K562 (cell line): Measurements from ENCODE around the gene GPC2. TPM values are rescaled to one million over a fixed set of nuclear protein-coding genes. Genes with fewer than 3 reads are reported as not detected.

Source experiments
- AFF1 ChIP-seq, 2 experiments: fragments of 450-650 bp; IDR thresholded peaks; 2 replicates each; pipeline ENCODE4 v1.6.1; 2018; ENCODE audit warnings: mild to moderate bottlenecking in 2 of 2, low read depth in 1 of 2; ENCODE audit not compliant: partially characterized antibody in 2 of 2
- CBX8 ChIP-seq: fragments of 200-600 bp; sonication (generic); IDR thresholded peaks from 2 replicates; pipeline ENCODE4 v1.6.1; 2012; ENCODE audit warnings: borderline replicate concordance, mixed run types, low read depth, mild to moderate bottlenecking, moderate library complexity, mixed read lengths, low read length, control low read depth, inconsistent platforms; ENCODE audit not compliant: poor library complexity, severe bottlenecking; ENCODE audit errors: extremely low read depth
- GABPB2 ChIP-seq: fragments of 250-450 bp; sonication (Bioruptor Pico); conservative IDR thresholded peaks from 2 replicates; pipeline ENCODE4 v1.5.1; 2021; ENCODE audit warnings: mild to moderate bottlenecking
- JUN ChIP-seq, 2 experiments: sonication (generic) in 1 of 2; formaldehyde crosslinking in 1 of 2; IDR thresholded peaks; 2 replicates each; pipeline versions ENCODE4 v1.6.1 to v1.8.0; 2012 to 2022; ENCODE audit warnings: borderline replicate concordance in 2 of 2, mild to moderate bottlenecking in 2 of 2, improper control_type of control experiment in 1 of 2, low read depth in 1 of 2, low read length in 1 of 2, missing genetic modification reagents in 1 of 2
- POLR2A ChIP-seq: fragments of 450-650 bp; conservative IDR thresholded peaks from 2 replicates; pipeline ENCODE4 v1.6.1; 2016
- RBFOX2 ChIP-seq: fragments of 200-400 bp; formaldehyde crosslinking; IDR thresholded peaks from 2 replicates; pipeline ENCODE4 v1.6.1; 2017; ENCODE audit warnings: low read depth, mild to moderate bottlenecking, low read length, moderate library complexity
- SIN3A ChIP-seq, 2 experiments: fragments of 150-350 bp in 1 of 2; IDR thresholded peaks; 2 replicates each; pipeline ENCODE4 v1.6.1; 2011 to 2016; ENCODE audit warnings: borderline replicate concordance in 2 of 2, low read depth in 2 of 2, low read length in 2 of 2, mild to moderate bottlenecking in 2 of 2, moderate library complexity in 2 of 2; ENCODE audit not compliant: control insufficient read depth in 1 of 2
- THRAP3 ChIP-seq: fragments of 450-650 bp; IDR thresholded peaks from 2 replicates; pipeline ENCODE4 v1.6.1; 2016; ENCODE audit warnings: mild to moderate bottlenecking, inconsistent platforms, borderline replicate concordance
- ZEB2 ChIP-seq: fragments of 450-650 bp; IDR thresholded peaks from 2 replicates; pipeline ENCODE4 v1.6.1; 2016
- ZNF407 ChIP-seq: fragments of 450-650 bp; IDR thresholded peaks from 2 replicates; pipeline ENCODE4 v1.6.1; 2016; ENCODE audit warnings: low read depth
- polyA plus RNA-seq, 8 experiments: library from polyadenylated mRNA; depleted of rRNA in 4 of 8; stranded (reverse) in 5 of 8; unstranded in 3 of 8; fragments of >200 nt; fragmentation: Nextera tagmentation in 2 of 8; fragmentation: Illumina TruSeq in 1 of 8; extraction: Ambion mirVana in 2 of 8; extraction: Trizol in 1 of 8; gene quantifications; 2 replicates each; pipeline versions ENCODE4 v1.2.1 to v1.2.3, GENCODE V29; 2011 to 2014; ENCODE audit warnings: inconsistent platforms in 1 of 8, missing spikeins in 1 of 8
- total RNA-seq, 7 experiments: library from RNA; depleted of rRNA in 6 of 7; stranded (reverse); fragments of >200 nt in 6 of 7; fragmentation: Illumina TruSeq in 2 of 7; extraction: Trizol in 2 of 7; gene quantifications; 2 replicates each; pipeline versions ENCODE4 v1.2.1 to v1.2.3, GENCODE V29; 2011 to 2021; ENCODE audit warnings: low replicate concordance in 1 of 7

Gene GPC2
- total and polyA plus RNA-seq, 9 of the 15 experiments (the other 6 are each of a cell fraction or from before 2014, with no cell fraction given): 0.06 to 7.7 (median 1.4) TPM; not detected in 1

- TF ChIP-seq AFF1 (IDR thresholded peaks at IDR 0.05; ENCODE audit: low read depth in 1 of 2, partially characterized antibody in 2 of 2): peak in 1 of 2 experiments; percentile 29
- TF ChIP-seq ZNF407: peak; percentile 86
- peak in 1 of 2 experiments; percentile 79; a peak in 1 of 4 replicates for TF ChIP-seq SIN3A (IDR thresholded peaks at IDR 0.05; ENCODE audit: borderline replicate concordance in 2 of 2, control insufficient read depth in 1 of 2, low read depth in 2 of 2, low read length in 2 of 2)
- peak; percentile 30; the same call in 1 of the 2 replicates for TF ChIP-seq ZEB2
- no peak for TF ChIP-seq GABPB2 (CRISPR knock-in tag)
- peak; percentile 92 for TF ChIP-seq POLR2A
- no peak for TF ChIP-seq CBX8
- peak; percentile 89 for TF ChIP-seq RBFOX2
- no peak; the same call in 1 of the 2 replicates for TF ChIP-seq THRAP3
- peak; percentile 39; the same call in 1 of the 2 replicates for TF ChIP-seq JUN (IDR thresholded peaks at IDR 0.05; ENCODE audit: borderline replicate concordance, low read depth, low read length)
- no peak for TF ChIP-seq JUN (CRISPR knock-in tag; IDR thresholded peaks at IDR 0.05; ENCODE audit: borderline replicate concordance)
These were observed 50.0 kb downstream of the GPC2 start, which contains the start of gene MBLAC1 (continued) for GRCh38 chr7:100126931-100127865.
